SHP77 (cell line): ENCODE results near the gene RABL3.
"Not testable (repeated sequence)": the region's sequence is repeated elsewhere in the genome, so short reads cannot be mapped to it uniquely, and the experiment has no call there.

Experiments used
- DNase-seq, 2 experiments: peaks; one replicate each; lab custom pipeline; 2025; lab: John Stamatoyannopoulos, UW

The RABL3 gene

GRCh38 chr3:120642368-120642948, 99.9 kb downstream of the RABL3 start:
- no peak for DNase-seq

GRCh38 chr3:120641696-120642246, 100.5 kb downstream of the RABL3 start:
- no peak for DNase-seq

DNA sequence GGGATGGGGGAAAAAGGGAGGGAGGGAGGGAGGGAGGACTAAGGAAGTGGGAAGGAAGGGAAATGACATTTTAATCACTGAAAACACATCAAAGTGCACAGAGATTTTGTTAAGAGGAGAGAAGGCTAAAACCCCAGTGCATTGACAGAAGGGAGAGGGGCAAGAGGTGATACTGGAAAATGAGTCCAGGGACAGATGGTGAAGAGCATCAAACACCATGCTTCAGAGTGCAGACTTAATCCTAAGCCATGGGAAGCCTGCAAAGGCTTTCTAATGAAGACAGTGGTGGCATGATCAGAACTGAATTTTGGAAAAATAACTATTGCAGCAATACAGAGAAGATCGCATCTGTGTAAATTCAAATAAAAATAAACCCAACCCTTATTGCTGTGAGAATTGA, 102.1 kb downstream of the RABL3 start:
- no peak for DNase-seq

- not testable (repeated sequence) for DNase-seq
These were observed 103.5 kb downstream of the RABL3 start for GRCh38 chr3:120638820-120639219.

- no peak for DNase-seq
These were observed 104.3 kb downstream of the RABL3 start for GRCh38 chr3:120637851-120638559.

DNA sequence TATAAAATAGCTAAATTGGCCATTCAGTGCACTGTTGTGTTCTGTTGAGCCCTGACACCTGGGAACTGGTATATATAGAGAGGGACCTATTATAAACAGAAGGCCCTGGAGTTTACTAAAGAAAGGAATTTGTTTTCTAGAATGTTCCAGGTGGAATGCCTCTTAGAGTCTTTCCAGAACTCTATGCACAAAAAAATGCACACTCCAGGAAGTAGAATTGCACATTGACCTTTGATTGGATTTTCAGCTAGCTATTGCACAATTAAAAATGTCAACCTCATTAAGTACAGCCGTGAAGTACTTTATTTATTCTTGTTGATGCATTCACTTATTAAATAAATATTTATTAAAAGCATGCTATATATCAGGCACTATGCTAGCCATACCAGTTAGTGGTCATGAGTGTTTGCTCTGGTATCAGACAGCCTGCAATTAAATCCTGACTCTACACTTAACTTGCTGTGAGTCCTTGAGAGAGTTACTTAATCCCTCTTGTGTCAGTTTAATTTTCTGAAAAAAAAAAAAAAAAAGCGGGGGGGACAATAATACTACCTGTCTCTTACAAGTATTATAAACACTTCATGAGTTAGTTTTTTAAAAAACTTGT, 105.4 kb downstream of the RABL3 start:
- DNase-seq: no peak
